ENCODE results near the gene GABRB2.
"Not testable (repeated sequence)": the region's sequence is repeated elsewhere in the genome, so short reads cannot be mapped to it uniquely, and the experiment has no call there.

The GABRB2 gene

GRCh38 chr5:161295721-161296250, 250.7 kb downstream of the GABRB2 start:
- DNase-seq, result no peak

DNA sequence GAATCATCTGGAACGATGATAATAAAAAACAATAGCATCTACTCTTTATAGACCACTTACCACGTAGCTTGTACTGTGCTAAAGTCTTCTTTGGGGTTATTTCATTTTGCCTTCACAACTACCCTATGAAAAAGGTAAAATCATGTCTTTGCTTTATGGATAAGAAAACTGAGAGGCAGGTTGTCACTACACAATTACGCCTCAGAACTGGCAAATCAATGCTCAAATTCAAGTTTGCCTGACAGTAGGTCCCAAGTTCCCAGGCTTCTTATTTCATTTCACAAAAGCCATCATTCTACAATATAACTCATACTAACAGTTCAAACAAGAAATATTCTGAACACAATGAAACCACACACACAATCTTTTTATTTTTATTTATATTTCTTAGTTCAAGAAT, 258.5 kb downstream of the GABRB2 start:
- DNase-seq, result no peak

GRCh38 chr5:161287436-161287835, 259.1 kb downstream of the GABRB2 start:
- no peak for DNase-seq

DNA sequence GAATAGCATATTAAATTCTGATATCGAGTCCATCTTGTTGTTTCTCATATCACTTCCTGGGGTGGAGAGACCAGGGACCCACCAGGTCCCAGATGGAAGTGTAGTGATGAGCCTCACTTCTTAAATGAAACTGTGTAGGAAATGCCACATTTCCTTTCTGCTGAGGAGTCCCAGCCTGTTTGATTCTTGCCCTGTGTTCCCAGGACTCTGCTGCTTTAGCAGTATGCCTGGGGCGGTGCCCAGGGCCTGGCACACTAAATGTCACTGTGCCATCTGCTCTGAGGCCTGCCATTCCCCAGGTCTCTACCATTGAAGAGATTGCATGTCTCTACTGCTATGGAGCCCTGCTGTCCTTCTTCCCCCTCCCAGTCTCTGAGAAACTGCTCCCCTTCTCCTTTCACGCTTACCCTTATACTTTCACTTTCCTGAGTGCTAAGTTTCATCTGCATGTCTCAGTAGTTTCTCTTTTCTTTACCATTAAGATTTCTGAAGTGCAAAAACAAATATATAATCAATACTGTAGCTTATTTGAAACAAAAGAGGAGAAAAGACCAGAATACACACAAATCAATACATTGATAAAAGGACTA, 260.4 kb downstream of the GABRB2 start:
- DNase-seq, result no peak

- DNase-seq, result no peak
Measured at GRCh38 chr5:161284445-161284844, 262.1 kb downstream of the GABRB2 start.

- DNase-seq, result no peak
Measured at GRCh38 chr5:161283296-161283695, 263.2 kb downstream of the GABRB2 start.

DNA sequence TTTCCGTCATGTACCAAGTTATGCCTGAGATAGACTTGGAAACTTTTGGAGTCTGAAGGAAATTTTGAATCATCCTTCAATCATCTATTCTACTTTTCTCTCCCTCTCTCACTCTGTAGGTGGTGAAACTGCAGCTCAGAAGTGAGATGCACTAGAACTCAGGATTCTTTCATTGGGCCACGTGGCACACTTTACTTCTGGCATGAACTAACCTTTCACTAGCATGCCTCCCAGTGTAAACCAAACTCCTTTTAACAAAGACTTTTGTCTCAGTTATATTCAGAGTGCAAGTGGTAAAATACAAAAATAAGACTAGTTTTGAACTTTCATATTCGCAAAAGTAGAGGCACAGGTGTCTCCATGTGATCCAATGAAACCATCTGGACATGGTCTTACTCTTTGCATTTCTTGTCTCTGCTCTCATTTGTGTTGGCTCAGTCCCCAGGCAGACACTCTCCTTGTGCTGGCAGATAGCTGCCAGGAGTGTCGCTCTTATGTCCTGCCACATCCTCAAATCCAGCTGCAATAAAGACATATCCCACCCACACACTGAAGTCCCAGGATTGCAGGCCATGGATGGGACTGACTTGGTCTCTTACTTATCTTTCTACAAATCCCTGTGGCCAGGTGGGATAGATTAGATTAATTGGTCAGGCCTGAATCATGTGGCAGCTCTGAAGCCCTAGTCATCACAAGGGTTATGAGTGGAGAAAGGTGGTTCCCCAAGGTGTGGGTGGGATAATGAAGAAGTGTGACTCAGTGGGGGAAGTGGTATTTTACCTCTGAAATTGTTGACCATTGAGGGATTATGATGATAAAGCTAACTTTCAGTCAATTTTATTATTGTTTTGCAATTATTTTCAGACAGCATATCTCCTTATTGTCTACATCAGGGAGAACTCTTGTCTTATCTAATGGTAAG, 267.5 kb downstream of the GABRB2 start:
- no peak for DNase-seq

GRCh38 chr5:161277011-161277410, 269.5 kb downstream of the GABRB2 start:
- DNase-seq, result no peak

DNA sequence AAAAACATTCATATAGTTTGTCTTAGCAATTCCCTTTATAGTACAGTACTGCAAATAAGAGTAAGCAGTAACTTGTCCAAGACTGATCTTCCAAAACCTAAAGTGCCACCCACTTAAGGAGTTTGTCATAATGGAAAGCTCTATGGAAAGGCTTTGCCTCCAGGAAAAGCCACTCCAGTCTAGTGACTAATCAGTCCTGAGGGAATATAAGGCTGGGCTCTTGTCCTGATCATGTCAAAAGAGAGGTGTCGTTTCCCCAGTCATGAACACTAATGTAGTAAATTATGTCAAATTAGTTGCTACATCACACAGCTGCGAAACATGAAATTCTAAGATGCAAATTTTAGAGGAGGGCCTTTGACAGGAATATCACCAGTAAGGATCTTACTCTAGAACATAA, 271.6 kb downstream of the GABRB2 start:
- no peak for DNase-seq

DNA sequence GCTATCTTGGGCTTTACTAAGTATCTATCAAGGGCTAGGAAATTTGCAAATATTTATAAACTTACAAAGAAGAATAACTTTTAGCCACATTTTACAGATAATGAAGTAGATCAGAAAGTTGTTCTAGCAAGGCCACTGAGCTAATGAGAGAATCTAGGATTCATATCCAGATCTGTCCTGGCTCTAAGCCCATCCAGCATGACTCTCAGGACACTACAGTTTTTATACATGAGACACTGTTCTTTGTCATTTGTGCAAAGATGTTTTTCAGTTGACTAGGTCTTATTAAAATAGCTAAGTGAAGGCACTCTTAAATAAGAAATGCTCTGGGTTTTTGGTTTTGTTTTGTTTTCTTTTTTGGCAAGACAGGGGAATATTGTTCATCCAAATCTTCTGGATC, 273.1 kb downstream of the GABRB2 start:
- no peak for DNase-seq

- no peak for DNase-seq
Measured at GRCh38 chr5:161271816-161272215, 274.7 kb downstream of the GABRB2 start.

- DNase-seq, result no peak
Measured at GRCh38 chr5:161269125-161269524, 277.4 kb downstream of the GABRB2 start.

DNA sequence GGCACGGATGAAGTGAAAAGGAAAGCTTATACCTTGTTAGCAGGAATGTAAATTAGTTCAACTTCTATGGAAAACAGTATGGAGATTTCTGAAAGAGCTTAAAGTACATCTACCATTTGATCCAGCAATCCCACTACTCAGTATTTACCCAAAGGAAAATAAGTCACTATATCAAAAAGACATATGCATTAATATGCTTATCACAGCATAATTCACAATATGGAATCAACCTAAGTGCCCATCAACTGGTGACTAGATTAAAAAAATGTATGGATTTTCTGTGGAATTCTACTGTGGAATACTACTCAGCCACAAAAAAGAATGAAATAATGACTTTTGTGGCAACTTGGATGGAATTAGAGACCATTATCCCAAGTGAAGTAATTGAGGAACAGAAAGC, 279.6 kb downstream of the GABRB2 start:
- no peak for DNase-seq

- no peak for DNase-seq
Measured at GRCh38 chr5:161265006-161265405, 281.5 kb downstream of the GABRB2 start.

DNA sequence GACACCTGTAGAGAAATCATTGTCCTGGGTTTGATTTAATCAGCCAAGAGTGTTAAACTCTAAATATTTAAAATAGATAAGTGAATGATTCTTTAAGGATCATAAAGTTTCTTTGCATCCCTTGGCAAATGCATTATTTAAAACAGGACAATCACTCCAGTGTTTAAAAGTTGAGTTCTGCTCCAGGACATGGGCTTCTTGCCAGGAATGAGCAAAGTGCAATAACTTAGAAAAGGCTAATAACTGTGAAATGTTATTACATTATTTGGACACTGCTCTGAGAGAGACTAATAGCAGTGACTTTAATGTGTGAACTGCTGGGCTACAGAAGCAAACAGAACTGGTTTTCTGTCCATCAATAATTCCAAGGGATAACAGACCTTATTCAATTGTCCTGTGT, 283.3 kb downstream of the GABRB2 start:
- no peak for DNase-seq

DNA sequence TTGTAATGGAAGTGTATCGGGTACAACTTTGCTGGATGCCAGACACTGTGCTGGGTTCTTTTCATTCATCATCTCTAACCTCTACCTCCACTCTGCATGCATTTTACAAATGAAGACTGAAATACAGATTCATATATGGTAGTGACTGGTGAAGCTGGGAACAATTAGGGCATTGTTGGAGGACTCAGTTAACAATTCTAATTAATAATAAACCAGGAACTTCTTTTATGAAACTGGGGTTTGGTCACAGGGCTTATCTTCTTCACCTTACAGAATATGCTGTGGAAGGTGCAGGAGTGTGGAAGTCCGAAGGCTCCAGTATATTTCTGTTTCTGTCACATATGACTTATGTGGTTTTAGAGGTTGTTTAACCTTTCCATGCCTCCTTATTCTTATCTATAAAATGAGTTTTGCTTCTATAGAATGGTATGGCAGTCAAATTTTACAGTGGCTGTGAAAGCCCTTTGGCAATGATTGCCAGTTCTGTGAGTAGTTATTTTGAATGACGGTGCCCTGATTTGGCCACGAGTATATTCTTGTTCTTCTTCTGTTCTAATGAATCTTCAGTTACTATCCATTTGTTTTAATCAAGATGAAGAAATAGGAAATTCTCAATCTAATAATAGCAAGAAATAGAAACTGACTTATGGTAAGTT, 284.7 kb downstream of the GABRB2 start:
- DNase-seq, result no peak

DNA sequence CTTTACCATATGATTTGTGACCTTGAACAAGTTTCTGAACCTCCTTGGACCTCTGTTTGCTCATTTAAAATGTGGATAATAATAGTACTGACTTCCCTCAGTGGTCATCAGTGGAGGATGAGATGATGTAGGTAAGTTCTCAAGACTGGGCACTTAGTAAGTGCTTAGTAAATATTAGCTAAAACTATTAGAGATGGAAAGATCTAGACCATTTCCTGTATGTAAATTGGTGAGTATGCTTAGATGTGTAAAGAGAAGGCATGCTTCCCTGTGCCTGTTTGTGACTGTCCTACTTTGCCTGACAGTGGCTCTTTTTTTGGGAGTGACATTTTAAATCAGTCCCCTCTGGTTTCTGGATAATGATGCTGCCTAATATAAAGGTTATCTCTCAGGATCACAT, 288.1 kb downstream of the GABRB2 start:
- DNase-seq, result no peak

GRCh38 chr5:161256957-161257356, 289.6 kb downstream of the GABRB2 start:
- DNase-seq, result no peak

- not testable (repeated sequence) for DNase-seq
Measured at GRCh38 chr5:161252955-161253354, 293.6 kb downstream of the GABRB2 start.

DNA sequence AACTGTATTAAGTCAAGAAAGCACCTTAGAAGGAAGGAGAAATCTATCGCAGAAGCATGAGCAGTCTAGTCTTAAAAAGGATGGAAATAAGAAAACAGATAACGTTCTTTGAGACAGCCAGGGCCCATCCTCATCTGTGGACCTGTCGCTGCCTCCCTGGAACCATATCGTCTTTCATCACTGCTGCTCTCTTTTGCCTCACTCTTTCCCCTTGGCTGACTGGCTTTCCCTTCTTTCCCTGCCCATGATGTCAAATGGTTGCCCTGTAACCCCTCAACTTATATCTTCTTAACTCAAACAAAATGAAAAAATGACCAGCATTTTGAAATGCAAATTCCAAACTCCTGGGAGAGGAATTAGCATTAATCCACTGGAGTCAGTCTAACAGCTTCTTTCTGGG, 299.8 kb downstream of the GABRB2 start:
- DNase-seq, result no peak

GRCh38 chr5:161245846-161246245, 300.7 kb downstream of the GABRB2 start:
- not testable (repeated sequence) for DNase-seq

Data from NCI-H2029 (cell line).